HG03280 (cell line): ENCODE measurements around the gene DUOX1.
A peak's percentile ranks its signal among the peaks of the same experiment; 100 is the strongest.

Experiments
- ATAC-seq: cut with Tn5 transposase; IDR thresholded peaks from one replicate; pipeline ENCODE4 v1.9.1; 2021; ENCODE audit warnings: mild to moderate bottlenecking, moderate library complexity; ENCODE audit not compliant: unreplicated experiment

The DUOX1 gene

DNA sequence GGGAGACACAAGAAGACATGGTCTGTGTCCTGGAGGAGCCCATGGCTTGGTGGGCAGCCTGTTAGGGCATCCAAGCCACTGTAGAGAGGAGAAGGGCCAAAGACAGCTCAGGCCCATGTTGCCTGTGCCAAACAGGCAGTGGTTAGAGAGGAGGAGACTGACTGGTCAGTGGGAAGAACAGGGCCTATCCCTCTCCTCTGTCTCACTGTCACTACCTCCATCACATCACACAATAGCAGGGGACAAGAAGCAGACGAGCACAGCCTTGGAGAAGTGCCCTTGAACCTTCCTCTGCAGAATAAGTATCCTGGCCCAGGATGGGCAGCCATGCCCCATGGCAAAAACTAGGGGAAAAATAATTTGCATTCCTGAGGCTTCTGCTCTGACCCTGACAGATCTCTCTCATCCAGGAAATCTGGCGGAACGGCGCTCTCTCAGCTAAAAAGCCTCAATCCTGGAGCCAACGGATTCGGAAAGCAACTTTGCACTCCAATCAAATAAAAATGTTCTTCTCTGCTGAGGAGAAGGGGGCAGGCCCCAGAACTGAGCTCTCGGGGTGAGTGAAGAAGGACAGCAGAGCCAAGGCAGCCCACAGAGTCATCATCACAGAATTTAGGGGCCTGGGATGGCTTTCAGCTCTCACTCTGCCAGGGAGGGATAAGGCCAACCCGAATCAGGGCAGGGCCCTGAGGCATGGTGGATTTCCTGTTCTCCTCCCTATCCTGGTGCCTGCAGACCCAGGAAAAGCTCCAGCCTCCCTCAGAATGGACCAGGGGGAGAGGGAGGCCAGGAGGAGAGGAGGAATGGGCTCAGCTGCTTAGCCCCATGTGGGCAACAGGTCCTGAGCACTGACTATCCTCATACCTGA is 56.3 kb downstream of the DUOX1 start:
- ATAC-seq, result no peak

DNA sequence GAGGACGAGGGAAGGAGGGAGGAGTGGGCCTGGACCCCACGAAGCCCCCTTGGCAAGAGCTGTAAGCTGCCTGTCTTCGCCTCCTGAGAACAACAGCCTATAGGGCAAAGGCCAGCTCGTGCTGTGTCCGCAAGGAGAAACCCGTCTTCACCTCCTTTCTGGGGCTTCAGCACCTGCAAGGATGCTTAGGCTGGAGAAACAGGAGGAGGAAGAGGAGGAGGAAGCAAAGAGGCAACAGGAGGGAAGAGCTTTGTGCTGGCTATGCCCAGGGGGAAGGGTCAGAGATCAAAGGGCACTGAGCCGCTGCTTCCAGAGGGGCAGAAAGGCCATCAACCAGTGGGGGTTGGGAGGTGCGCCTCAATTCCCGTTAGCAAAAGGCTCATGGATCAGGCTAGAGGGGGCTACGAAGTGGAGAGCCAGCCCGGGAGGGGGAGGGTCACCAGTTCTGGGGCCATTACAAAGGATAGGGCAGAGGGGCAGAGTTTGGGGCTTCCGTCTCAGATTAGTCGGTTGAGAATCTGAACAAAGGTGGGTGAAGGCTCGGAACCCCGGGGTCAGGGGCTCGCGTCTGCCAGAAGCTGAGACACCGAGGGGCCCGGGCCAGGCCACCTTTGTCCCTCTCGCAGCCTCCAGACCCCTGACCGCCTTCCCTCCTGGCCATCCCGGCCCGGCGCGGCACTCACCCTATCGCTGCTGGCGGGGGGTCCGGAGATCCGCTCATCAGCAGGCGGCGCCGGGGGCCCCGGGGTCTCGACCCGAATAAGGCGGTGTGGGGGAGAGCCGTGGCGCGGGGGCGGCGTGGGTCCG is 57.2 kb downstream of the DUOX1 start:
- ATAC-seq, result no peak

DNA sequence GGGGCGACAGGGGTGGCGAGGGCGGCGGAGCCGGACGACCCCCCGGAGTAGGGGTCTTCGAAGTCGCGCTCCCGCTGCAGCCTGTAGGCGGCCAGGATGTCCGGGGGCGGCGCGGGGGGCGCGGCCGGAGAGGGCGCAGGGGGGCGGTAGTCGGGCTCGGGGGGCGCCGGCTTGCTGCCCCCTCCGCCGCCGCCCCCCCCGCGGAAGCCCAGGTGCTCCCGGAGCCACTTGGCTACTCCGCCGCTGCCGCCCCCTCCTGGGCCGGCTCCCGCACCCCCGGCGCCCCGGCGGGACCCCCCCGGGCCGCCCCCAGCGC is 57.7 kb downstream of the DUOX1 start:
- ATAC-seq, result no peak

DNA sequence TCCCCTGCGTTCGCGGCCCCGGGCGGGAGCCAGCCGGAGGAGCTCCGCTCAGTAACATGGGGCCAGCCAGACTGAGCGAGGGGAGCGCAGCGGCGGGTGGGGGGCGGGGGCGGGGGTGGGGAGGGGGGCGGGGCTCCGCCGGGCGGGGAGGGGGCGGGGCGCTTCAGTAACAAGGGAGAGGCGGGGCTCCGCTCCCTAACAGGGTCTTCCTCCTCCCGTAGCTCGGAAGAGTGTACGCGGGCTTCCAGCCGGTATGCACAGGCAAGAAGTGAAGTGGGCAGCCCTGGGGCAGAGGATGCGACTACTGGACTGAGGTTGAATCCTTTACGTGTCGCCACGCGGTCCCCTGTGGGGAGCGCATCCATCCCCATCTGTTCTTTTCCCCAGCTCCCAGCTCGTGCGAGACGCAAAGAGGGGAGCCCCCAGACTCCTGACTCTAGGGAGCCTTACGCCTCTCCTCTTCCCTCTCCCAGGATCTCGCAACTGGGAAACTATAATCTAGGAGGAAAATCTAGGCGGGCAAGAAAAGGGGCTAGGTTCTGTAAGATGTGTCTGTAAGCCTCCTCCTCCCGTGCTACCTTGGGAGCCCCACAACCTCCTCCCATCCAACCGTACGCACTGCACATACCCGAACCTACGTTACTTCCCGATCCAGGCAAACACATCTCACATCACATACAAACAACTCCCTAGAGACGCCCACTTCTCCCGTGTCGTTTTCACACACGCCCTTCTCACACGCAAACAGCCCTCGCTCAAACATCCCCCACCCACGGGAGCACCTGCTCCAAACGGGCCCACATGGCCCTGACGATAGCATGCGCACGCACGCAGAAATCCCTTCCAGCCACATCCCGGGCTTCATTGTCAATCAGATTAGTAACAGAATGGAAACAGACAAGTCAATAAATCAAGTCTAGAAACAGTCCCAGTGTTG is 58.4 kb downstream of the DUOX1 start, which contains the start of gene SHF:
TSS of gene SHF (minus strand) at position 73 of the 937 bp plus-strand sequence. CDS start at position 58, 15 bp downstream.
- ATAC-seq, result no peak

DNA sequence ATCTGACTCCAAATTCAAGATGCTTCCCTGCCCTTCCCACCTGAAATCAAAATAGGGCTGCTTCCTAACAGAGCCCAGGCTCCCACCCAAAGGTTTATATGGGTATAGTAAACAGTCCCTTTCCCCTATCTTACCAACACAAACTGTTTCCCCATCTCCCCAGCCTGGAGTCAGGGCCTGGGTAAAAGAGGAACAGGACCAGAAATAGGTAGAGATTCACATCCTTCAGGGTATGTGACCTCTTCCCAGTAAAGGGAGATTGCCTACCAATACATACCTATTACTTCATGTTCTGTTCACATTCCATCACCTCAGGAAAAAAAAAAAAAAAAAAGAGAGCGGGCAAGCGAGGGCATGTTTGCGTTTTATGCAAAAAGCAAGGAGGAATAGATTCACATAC is 67.7 kb downstream of the DUOX1 start:
- no peak for ATAC-seq

DNA sequence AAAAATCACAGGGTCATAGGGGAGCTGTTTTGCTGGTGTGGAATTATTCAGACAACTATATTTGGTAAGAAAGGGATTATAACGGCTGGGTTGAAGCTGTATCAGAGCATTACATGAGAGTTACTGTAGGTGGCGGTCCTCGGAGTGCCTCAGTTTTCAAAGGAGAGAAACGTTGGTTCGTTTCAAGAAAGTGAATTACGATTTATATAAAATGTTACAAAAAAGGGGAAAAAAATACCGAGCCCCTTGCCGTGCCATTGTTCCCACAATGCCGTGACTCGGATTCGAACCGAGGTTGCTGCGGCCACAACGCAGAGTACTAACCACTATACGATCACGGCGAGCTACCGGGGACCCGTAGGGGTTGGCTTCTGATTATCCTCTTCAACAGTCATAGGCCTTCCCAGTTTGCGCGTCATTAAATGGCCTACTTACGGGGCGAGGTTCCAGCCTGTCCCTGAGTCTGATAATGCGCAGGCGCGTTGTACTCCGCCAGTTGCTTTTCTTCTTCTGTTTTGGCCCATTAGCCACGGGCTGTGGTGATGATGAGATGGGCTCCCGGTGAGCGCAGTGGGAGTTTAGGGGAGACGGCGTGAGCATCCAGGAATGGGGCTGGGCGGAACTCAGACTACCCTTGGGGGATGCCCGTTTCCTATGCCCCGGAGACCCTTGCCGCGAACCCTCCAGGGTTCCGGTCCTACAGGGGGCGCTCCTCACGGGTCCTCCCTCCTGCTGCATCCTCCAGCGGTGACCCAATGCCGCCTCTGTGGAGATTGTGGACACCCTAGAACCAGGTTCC is 68.7 kb downstream of the DUOX1 start:
- peak; percentile 64 for ATAC-seq

DNA sequence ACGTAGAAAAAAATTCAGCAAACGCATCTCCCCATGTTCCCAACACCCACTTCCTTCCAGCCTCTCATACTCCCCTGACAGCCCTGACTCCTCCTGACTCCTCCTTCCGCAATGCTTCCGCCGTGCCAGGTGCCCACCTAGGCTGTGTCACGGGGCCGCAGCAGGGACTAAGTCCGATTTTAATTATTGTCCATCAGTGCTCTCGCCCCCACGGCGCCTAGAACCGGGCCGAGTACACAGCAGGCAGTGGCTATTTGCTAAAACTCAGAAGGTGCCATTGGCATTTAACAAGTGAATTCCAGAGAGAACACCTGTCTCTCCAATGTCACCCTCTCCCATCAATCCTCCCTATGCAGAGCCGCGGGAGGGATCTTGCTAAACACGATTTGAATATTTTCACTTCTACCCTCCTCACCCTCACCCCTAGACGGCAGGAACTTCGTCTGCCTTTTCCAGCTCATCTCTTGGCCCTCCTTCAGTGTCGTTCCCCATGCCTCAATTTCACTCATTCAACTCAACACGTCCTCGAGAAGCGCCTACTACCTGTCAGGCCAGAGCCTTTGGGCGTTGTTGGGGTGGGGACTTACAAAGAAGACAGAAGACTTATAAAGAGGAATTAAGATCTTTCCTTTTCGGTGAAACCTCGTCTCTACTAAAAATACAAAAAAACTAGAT is 69.5 kb downstream of the DUOX1 start:
- peak; percentile 18 for ATAC-seq

GRCh38 chr15:45200001-45200798 is 70.4 kb downstream of the DUOX1 start:
- ATAC-seq, result peak; percentile 42

GRCh38 chr15:45200799-45201556 is 71.2 kb downstream of the DUOX1 start:
- ATAC-seq, result no peak

GRCh38 chr15:45201557-45201859 is 71.7 kb downstream of the DUOX1 start:
- no peak for ATAC-seq

DNA sequence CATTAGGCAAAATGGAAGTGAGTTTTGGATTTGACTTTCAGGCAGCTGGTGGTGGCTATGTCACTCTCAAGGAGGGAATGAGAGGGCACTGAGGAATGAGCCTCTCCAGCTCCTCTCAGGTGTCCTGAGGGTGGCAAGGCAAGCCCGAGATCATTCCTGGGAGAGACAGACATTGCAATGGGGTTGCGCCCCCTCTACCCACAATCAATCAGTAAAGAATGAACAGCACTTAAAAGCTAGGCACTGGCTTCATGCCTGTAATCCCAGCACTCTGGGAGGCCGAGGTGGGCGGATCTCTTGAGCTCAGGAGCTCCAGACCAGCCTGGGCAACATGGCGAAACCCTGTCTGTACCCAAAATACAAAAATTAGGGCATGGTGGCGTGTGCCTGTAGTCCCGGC is 72.1 kb downstream of the DUOX1 start:
- ATAC-seq, result no peak

GRCh38 chr15:45203182-45203581 is 73.4 kb downstream of the DUOX1 start:
- ATAC-seq, result no peak

GRCh38 chr15:45205192-45205591 is 75.4 kb downstream of the DUOX1 start:
- peak; percentile 36 for ATAC-seq

DNA sequence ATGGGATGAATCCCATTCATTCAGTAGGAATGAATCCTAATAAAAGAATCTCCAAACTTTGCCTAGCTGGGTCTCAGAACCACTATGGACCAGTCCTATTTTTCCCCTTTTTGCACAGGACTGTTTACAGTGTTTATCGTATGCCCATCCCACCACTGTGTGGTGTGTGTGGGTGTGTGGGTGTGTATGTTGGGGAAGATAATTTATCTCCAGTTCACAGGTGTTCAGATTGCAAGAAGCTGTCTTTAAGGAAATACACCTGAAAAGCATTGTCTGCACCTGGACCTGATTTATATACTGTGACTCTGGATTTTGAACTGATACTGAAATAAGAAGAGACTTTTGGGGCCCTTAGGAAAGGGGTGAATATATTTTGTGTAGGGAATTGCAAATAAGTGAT is 82.7 kb downstream of the DUOX1 start:
- ATAC-seq, result no peak
